HG03135 (cell line): Measurements from ENCODE around the gene RNMT.
"Not testable (repeated sequence)": the region's sequence is repeated elsewhere in the genome, so short reads cannot be mapped to it uniquely, and the experiment has no call there.

Source experiments
- ATAC-seq: cut with Tn5 transposase; IDR thresholded peaks from one replicate; pipeline ENCODE4 v1.9.1; 2021; ENCODE audit warnings: mild to moderate bottlenecking, moderate library complexity; ENCODE audit not compliant: unreplicated experiment

Gene RNMT

DNA sequence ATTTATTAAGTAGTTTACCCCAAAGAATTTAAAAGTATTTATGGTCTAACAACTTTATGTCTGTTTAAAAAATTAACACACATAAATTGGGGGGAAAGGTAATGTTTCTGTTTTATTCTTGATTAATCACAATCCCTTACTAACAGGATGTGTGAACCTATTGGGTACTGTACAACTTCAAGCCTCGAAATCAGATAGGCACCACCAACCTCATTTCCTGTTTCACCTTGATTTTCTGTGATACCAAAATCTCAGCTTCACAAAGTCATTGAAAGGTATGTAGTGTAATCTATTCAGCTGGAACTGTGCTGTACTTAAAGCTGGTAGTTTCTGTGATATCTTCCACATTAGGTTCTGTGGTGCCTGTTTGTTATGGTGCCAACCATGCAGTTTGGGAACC lies 4.0 kb downstream of the RNMT start:
- no peak for ATAC-seq

DNA sequence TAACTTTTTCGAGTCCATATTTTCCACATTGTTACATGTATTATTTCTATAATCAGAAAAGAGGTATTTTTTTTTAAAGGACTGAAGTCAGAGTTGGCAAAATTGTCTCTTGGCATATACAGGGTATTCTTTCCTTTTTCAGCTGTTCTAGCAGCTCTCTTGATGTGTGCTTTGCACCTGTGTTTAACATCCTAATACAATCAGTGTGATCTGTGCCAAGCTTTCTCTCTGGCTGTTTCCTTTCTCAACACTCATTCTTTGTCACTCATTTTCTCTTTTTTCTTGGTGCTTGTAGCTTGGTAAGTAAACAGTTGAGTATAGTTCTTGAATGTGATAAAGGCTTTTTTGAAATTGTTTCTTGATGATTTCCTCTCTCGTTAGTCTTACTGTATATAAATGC lies 9.2 kb downstream of the RNMT start:
- ATAC-seq: no peak

DNA sequence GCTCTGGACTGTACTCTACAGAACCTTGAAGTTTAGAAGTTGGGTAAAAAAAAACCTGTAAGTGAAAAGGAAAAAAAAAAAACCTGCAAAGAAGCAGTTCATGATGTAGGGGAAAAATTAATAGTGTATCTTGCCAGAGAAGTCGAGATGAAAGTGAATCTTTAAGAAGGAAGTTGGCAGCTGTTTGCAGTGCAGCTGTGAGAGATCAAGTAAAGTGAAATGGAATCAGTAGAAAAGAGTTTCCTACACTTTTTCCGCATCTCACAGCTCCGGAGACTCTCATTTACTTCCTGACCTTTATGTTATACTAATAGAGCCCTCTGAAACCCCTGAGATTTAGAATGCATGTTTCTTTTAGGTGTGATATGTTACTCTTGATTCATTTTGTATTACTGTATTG lies 19.2 kb downstream of the RNMT start:
- ATAC-seq: no peak

DNA sequence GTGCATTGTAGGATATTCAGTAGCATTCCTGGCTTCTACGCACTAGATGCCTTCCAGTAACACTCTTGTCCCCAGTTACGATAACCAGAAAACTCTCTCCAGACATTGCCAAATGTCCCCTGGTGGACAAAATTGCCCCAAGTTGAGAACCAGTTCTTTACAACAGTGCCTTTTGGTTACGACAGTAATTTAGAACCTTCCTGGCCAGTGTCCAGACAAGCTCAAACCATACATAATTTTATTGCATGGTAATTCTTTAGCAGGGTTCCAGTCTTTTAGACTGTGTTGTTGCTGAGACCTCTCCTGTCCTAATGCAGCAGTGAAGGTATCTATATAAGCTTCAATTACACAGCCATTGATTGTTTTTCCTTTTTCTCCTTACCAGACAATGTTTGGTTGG lies 20.2 kb downstream of the RNMT start:
- no peak for ATAC-seq

DNA sequence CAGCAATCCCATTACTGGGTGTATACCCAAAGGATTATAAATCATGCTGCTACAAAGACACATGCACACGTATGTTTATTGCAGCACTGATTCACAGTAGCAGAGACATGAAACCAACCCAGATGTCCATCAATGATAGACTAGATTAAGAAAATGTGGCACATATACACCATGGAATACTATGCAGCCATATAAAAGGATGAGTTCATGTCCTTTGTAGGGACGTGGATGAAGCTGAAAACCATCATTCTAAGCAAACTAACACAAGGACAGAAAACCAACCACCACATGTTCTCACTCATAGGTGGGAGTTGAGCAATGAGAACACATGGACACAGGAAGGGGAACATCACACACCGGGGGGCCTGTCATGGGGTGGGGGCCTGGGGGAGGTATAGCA lies 25.1 kb downstream of the RNMT start:
- not testable (repeated sequence) for ATAC-seq

DNA sequence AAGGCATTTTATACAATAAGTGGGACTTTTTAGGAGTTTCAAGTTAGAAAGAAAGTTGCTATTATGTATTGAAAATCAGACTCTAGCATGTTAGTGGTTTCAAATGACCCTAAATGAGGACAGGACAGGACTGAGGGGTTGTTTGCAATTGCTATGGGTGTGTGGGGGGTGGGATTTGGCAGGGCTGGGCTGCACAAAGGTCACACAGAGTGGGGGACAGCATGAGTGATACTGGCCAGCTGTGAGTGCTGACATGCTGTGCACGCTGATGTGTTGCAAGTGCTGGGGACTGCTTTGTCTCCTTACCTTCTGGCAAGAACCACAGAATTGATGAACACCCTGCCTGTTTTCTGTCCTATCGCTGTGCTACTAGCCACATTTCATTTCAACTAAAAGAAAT lies 29.8 kb downstream of the RNMT start:
- no peak for ATAC-seq

DNA sequence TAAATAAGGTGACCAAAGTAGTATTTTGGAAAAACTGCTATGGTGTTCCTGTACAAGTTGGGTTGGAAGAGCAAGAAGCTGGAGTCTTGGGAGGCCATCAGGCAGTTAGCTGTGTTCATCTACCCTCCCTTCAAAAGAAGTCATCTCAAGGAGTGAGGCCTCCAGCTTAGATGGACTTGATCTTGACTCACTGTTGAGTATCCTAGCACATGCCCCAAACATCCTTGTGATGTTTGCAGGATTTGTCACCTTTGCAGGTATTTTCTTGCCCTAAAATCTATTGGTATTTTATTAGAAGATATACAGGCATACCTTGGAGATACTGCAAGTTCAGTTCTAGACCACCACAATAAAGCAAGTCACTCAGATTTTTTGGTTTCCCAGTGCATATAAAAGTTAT lies 30.2 kb downstream of the RNMT start:
- no peak for ATAC-seq

DNA sequence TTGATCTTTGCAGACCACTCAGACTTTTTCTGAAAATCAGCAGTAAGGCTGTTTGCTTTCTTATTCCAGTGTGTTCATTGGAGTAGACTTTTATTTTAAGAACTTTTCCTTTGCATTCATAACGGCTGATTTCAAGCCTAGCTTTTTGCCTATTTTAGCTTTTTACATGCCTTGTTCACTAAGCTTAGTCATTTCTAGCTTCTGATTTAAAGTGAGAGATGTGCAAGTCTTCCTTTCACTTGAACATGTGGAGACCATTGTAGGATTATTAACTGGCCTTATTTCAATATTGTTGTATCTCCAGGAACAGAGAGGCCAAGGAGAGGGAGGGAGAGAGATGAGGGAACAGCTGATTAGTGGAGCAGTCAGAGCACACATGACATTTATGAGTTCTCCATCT lies 32.1 kb downstream of the RNMT start:
- no peak for ATAC-seq

DNA sequence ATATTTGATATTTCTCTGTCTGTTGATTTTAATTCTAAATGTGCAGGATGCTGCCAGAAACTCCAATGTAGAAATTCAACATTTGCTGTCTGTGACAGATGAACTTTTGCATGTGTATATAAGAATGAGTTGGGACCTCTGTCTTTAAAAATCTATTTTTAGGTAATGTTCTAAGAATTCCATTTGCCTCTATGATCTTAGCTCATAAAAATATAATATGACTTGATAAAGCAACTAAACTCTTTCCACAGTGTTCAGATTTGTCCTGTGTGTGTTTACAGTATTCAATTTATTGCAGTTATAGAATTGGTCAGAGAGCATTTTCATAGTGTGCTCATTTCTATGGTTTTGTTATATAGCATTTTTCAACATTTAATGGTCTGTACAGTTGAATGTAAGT lies 33.6 kb downstream of the RNMT start:
- no peak for ATAC-seq

DNA sequence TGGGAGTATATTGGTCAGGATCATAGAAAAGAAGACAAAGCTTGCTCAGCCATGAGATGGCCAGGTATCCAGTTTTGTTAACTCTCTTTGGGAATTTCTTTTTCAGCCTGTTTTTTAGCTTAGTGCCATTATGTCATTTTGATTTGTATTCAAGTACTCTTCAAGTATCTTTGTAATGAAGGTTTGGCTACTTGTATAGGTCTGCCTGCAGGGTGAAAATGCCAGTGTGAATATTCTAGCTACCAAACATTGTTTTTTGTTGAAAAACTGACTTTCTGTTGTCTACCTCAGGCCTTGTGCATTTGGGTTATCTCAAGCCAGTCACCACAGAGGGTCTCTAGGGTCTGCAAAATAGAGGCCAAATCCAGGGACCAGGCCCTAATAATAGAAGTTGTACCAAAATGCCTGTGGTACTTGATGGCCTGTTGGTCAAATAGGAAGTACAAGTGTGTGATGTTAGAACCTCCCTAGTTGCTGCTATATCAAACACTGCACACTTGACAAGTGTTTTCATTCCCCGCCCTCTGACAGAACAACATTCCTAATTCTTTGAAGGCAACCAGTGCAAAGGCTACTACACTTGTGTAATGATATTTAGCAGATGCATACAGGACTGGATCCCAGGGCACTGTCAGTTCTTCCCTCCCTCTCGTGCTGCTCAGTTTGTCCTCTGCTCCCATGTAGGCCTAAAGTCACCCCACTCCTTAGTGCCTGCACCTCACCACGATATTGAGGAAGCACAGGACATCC lies 36.4 kb downstream of the RNMT start:
- ATAC-seq: no peak

DNA sequence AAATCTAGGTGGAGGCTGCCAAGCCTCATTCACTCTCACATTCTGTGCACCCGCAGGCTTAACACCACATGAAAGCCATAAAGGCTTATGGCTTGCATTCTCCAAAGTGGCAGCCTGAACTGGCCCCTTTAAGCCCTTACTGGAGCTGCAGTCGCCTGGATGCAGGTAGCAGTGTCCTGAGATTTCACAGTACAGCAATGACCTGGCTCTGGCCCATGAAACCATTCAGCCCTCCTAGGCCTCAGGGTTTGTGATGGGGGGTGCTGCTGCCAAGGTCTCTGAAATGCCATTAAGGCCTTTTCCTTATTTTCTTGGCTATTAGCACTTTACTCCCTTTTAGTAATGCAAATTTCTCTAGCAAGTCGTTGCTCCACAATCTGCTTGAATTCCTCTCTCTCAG lies 48.6 kb downstream of the RNMT start:
- no peak for ATAC-seq

DNA sequence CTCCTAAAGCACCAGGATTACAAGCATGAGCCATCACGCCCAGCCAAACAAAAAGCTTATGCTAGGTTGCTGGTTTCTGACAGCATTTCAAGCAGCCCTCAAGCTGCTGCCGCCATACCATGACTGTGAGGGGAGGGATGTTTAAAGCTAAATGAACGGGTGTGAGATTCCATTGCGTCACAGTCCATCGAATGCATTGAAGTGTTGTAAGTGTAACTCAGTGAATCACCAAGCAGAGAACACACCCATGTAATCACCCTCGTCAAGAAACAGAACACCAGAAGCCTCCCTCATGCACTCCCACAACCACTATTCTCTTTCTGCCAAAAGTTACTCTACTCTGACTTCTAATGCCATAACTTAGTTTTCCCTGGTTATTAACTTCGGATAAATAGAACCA lies 64.7 kb downstream of the RNMT start:
- no peak for ATAC-seq

DNA sequence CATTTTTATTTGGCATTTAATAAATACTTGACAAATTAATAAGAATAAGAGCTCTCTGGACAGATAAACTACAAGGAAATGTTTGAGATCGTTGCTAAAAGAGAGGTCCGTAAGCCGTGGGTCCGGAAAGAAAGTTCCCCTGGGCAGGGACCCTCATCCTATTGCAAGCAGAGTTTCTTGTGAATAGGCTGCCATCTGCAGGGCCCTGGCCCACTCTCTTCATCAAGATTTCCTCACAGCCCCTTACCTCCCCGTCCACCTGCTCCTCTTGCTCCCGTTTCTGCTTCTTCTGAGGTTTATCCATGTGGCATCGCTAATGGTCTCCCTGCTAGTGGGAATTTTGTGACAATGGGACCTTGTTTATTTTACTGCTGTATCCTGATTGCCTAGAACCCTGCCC lies 67.3 kb downstream of the RNMT start:
- ATAC-seq: no peak

DNA sequence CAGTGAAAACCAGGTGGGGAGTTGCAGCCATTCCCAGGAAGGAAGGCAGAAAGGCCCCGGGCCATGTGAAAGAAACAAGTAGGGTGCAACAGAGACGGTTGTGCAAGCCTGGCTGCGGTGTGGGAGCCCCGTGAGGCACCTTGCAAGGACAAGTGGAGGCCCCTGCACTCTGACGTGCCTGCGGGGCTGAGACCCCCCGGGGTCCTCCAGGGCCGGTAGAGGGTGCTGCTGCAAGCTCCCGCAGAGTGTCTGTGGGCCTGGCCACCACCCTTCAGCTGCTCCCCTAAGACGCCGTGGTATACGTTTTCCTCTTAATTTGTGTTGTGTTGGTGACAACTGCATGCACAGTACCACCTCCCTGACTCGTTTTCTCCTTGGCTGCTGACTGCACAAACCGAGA lies 70.0 kb downstream of the RNMT start:
- ATAC-seq: no peak

DNA sequence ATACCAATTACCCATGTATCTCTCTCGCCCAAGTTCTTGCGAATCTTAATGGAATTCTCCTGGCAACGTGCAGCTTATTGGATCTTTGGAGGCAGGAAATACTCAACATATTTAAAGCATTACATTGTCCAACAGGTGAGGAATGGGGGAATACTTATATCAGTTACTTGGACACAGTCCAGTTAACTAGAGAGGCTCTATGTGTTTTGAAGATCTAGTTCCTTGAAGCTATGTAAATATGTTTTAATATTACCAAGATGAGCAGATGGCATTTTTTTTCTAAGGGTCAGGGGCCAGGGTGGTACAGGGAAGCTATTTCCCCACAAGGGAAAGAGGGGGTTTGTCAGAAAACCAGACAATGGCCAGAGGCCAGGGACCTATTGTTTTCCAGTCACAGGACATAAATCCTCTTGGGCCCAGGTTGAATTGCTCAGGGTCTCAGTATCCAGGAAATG lies 70.7 kb downstream of the RNMT start:
- no peak for ATAC-seq

DNA sequence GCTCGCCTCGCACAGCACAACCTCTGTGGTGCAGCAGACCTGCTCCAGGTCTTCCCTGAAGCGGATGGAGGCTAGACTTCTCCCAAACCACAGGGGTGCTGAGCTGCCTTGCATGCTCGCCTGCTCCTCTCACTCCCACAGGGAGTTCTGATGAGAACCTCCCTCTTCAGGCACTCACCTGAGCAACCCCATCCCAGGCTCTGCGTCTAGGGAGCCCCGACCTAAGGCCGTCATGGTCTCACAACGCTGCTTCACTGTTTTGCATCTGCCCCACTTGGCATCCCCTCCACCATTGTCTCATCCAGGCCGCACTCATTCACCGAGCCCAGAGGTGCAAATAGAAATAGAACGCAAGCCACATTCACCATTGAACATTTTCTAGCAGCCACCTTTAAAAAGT lies 72.9 kb downstream of the RNMT start:
- ATAC-seq: no peak

DNA sequence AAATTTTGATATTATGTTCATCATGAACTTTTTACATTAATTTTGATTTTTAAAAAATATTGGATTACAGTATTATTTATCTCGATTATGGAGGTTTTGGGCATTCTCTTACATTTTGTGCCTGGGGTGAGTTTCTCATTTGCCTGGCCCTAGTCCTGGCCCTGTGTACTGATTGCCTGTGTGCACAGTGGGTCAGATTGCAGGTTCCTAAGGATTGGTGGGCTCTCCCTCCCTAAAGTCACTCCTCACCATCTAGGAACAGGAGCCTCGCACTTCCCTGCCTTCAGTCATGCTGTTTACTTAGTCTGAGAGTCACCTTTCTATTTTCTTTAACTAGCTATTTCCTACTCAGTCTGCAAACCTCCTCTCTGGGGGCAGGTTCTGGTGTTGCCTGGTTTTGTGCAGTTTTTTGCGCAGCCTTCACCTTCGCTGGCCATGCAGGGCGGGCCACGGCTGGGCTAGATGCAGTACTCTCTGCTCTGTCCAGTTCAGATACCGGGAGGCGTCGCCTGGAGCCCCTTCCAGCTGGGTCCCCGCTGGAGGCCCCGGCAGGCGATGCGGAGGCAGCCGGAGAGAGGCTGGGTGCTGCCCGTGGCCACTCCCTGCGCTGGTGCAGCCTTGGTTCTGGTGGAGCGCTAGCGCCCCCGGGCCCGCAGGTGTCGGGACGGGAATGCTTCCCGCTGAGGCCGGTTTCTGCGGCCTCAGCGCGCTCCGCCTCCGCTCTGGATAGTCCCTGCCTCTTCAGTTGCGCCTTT lies 74.2 kb downstream of the RNMT start:
- ATAC-seq: no peak

DNA sequence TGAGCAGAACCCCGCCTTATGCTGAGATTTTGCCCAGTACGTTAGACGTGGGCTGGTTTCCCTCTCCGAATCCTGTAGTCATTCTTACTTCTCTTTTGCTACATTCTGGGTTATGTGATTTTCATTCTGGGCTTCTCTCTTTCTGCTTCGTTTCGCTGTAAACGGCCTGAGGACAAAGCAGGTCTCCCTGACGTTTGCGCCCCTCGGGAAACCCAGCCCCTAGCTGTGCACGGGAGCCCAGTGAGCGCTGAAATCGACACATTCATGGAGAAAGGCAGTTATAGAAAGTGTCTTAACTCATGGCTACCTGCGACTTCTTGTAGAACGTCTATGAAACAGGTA lies 74.8 kb downstream of the RNMT start:
- ATAC-seq: no peak

DNA sequence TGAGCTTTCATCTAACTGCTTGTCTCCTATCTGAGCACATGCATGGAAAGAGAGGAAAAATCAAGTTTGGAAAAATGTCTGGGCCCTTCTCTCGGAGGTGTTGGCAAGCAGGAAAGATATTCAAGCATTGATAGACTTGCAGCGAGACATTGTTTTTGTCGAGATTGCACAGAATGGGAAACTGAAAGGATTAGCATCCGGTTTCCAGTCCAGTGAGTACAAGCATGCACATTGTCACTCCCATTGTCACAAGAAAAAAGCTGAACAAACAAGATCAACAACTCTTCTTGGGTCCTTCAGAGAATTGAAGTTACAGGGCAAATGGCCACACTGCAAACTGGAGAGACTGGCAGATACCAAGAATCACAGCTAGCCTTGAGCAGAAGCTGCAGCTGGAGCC lies 77.8 kb downstream of the RNMT start:
- no peak for ATAC-seq

DNA sequence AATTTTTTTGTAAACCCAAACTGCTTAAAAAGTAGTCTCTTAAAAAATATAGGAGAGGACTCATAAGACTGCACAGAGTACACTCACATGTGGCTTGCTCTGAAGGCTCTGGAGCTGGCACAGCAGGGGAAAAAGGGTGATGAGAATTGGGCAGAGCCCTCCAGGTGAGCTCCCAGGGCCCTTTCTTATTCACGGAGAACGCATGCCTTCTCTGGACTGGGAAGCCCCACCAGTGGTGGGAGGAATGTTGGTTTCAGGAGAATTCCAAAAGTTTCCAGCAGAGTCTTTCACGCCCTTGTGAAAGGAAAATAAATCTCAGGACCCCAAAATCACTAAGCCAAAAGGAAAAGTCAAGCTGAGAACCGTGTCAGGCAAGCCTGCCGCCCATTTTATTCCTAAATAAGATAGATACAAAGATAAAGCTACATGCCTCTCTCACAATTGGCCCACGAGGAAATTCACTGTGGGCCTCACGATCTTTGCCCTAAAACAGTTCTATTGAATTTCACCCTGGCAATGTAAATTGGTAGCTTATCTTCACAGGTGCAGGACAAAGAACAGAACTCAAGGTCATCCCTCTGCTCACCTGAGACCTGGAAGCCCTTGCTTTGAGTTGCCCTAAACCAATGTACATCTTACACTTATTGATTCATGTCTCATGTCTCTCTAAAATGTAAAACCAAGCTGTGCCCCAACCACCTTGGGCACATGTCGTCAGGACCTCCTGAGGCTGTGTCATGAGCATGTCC lies 82.0 kb downstream of the RNMT start:
- ATAC-seq: no peak

DNA sequence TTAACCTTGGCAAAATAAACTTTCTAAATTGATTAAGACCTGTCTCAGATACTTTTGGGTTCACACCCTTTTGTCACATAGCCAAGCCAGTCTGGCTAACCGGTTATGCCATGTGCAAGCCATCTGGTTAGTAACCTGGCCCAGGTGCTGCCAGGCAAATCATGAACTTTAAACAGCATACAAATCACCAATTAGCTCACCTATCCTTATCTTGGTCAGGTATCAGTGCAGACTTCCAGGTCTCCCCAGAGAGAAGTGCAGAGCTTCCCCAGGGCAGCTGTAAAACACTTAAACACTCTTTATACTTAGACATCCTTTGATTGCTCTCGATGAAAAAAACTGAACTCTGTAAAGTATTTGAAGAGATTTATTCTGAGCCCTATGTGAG lies 82.6 kb downstream of the RNMT start:
- no peak for ATAC-seq
